ENCODE measurements around the gene ARHGAP44.

DNA sequence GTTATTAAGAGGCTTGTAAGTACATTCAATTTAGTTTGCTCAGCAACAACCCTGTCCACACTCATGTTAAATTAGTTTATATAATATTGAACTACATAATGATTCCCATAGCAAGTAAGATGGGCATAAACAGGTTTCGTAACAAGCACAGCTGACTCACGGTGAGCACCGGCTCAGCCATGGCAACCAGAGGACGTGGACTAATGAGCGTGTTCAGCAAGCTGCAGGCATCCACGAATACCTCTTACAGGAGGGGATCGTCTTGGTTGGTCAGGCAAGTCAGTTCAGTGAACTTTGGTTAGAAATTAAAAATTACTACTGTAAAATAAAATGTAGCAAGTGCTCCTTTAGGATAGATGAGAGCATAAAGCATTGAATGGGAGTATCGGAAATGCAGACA, 170.1 kb downstream of the ARHGAP44 start:
- TF ChIP-seq ZNF274 (IDR thresholded peaks at IDR 0.05; ENCODE audit: low read depth, low read length) (no peak), YY1 (IDR thresholded peaks at IDR 0.05; ENCODE audit: insufficient read depth, insufficient read length) (no peak)
